ENCODE results near the gene SLC25A47.

Gene SLC25A47

DNA sequence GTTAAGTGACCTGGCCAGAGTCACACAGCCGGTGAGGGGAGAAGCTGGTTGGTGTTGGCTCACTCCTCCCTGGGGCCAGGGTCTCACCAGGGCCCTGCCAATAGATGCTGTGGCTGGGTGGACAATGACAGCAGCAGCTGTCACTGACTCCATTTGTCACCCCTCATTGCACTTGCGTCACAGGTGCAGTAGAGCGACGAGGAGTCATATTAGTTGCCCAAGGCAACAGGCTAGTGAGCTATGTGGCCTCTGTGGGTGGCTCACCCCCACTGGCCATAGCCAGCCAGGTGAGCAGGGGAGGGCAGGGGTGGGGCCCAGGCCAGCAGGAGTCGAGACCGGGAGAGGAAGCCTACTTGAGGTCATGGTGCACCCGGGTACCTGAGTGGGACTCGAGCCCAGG, 9.7 kb downstream of the SLC25A47 start:
- DNase-seq (ENCODE audit: low spot score): no peak
- H3K27ac ChIP-seq: peak overlapping the region; percentile 3; the same call in 1 of the 2 replicates
- TF ChIP-seq, protein P1, sequence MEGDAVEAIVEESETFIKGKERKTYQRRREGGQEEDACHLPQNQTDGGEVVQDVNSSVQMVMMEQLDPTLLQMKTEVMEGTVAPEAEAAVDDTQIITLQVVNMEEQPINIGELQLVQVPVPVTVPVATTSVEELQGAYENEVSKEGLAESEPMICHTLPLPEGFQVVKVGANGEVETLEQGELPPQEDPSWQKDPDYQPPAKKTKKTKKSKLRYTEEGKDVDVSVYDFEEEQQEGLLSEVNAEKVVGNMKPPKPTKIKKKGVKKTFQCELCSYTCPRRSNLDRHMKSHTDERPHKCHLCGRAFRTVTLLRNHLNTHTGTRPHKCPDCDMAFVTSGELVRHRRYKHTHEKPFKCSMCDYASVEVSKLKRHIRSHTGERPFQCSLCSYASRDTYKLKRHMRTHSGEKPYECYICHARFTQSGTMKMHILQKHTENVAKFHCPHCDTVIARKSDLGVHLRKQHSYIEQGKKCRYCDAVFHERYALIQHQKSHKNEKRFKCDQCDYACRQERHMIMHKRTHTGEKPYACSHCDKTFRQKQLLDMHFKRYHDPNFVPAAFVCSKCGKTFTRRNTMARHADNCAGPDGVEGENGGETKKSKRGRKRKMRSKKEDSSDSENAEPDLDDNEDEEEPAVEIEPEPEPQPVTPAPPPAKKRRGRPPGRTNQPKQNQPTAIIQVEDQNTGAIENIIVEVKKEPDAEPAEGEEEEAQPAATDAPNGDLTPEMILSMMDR (conservative IDR thresholded peaks at IDR 0.05; ENCODE audit: low read depth): no peak
- ChIA-PET POLR2A (ENCODE audit: low non-redundant PET) (no interaction called here), CTCF (no interaction called here)

DNA sequence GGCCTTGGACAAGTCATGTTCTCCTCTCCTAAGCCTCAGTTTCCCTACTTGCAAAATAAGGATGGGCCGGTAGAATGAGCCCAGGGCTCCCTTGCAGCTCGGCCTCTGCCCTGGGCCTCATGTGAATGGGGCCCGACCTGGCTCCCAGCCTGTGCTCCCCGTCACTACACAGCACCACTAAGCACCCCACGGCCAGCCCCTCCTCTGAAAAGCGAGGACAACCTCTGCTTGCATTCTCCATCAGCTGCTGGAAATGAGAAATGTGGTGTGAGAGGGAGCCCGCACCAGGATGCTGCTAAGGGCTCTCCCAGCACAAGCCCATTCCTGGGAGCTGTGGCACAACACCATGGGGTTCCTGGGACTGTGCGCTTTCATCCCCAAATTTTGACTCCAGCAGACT, 10.2 kb downstream of the SLC25A47 start:
- TF ChIP-seq, protein P1 (conservative IDR thresholded peaks at IDR 0.05; ENCODE audit: low read depth): no peak
- CTCF ChIA-PET: interaction anchor here (0.6 kb wide), 1 partner anchor 121 kb away, joined by 8 read pairs; no protein-coding TSS in a partner anchor
- peak overlapping the region; percentile 3; the same call in 1 of the 2 replicates for H3K27ac ChIP-seq
- DNase-seq (ENCODE audit: low spot score): no peak
- POLR2A ChIA-PET (ENCODE audit: low non-redundant PET): no interaction called here

DNA sequence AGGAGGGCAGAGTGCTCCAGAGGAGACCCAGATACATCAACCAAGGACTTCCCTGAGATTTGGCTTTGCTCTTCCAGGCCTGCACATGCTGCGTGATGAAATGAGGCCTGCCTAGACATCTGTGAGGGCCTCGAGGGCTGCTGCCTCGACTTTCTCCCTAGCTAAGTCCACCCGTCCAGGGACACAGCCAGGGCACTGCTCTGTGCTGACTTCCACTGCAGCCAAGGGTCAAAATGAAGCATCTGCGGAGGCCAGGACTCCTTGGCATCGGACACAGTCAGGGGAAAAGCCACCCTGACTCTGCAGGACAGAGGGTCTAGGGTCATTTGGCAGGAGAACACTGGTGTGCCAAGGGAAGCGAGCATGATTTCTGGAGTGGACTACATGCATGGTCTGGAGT, 10.7 kb downstream of the SLC25A47 start:
- TF ChIP-seq, protein P1 (conservative IDR thresholded peaks at IDR 0.05; ENCODE audit: low read depth): no peak
- H3K27ac ChIP-seq: no peak overlapping the region
- POLR2A ChIA-PET (ENCODE audit: low non-redundant PET): no interaction called here
- CTCF ChIA-PET: interaction anchor here (0.6 to 0.7 kb wide), 2 partner anchors 12 to 121 kb away, joined by 3 to 8 read pairs; no protein-coding TSS in a partner anchor
- no peak for DNase-seq (ENCODE audit: low spot score)

DNA sequence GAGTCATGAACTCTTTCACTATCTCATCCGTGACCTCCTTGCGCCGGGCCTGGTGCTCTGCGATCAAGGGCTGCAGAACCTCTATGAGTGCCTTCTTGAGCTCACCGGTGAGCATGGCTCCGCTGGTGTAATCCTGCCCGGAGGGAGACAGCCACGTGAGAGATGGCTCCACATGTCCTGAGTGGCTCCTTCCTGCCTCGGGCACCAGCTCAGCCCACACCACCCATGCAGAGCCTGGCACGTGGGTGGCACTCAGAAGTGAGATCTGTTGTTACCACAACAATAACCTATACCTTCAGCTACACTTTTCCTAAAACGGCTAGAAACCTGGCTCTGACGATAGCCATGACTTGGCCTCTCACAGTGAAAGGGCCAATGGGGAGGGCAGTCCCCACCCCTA, 11.8 kb downstream of the SLC25A47 start:
- TF ChIP-seq, protein P1 (conservative IDR thresholded peaks at IDR 0.05; ENCODE audit: low read depth): no peak
- ChIA-PET CTCF (no interaction called here), POLR2A (ENCODE audit: low non-redundant PET) (no interaction called here)
- DNase-seq (ENCODE audit: low spot score): no peak
- no peak overlapping the region for H3K27ac ChIP-seq

DNA sequence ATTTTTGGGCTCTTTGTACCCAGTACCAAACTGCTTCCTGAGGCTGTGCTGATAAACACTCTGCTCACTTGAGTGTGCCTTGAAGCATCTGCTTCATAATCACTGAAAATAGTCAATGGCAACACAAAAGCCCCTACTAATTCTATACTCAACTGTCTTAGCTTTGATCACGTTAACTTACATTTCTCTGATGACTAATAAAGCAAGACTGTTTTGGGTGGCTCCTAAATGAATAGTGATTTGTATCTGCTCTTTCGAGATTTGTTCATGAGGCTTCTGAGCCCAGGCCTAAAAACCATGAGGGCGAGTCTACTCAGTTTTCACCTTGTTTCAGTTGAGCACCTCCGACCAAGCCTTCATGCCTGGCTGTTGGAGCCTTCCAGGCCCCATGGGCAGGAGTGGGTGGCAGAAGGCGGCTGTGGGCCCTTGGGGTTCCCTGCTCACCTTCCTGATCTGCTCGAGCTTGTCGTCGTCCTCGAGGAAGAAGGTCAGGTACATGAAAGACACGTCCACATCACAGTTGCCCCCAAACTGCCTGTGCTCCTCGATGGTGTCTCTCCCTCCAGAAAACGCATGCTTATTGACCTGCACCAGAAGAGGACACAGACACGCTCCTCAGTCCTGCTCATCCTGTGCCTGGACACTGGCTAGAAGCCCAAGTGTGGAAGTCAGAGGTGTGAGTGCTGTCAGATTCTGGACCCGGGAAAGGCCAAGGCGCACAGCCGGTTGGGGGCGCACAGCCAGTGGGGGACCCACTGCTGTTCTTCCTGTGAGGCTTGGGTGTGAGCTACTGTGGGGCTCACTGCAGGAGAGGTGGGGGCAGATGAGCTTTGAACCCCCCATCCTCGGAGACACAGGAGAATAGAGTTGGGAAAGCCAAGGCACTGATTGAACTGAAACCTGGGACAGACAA, 13.7 kb downstream of the SLC25A47 start:
- POLR2A ChIA-PET (ENCODE audit: low non-redundant PET): no interaction called here
- no peak for DNase-seq (ENCODE audit: low spot score)

DNA sequence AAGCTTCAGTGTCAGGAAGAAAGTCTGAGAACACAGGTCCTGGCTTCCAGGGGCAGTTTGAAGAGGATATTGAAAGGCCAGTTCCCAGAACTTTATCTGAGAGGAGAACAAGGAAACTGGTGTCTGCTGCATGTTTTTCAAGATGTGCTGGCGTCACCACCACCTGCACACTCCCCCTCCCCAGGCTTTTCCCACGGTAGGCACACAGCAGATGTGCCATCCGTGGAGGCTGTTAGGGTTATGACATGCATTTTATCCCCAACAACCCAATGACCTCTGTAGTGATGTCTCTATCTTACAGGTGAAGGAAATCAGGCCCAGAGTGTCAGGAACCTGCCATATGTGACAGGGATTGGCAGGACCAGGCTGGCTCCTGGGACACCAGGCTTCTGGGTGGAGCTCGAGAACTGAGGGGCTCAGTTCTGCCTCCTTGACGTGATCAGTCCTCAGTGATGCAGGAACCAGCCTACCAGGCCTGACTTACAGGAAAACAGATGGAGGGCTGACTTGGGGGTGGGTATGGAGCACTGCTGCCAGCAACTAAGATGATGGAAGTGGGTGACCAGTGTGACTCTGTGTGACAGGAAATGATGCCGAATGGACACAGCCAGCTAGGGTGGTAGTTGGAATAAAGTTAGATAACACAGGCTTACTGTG, 16.8 kb downstream of the SLC25A47 start:
- CTCF ChIA-PET: interaction anchor here (0.6 kb wide), 1 partner anchor 37 kb away, joined by 3 read pairs; no protein-coding TSS in a partner anchor
- TF ChIP-seq, protein P1 (conservative IDR thresholded peaks at IDR 0.05; ENCODE audit: low read depth): no peak
- H3K27ac ChIP-seq: no peak overlapping the region; the same call in 1 of the 2 replicates
- no peak for DNase-seq (ENCODE audit: low spot score)
- POLR2A ChIA-PET (ENCODE audit: low non-redundant PET): no interaction called here

More for the DNA sequence above, 13.7 kb downstream of the SLC25A47 start:
- TF ChIP-seq, protein P1 (conservative IDR thresholded peaks at IDR 0.05; ENCODE audit: low read depth): no peak
- no peak overlapping the region for H3K27ac ChIP-seq
- CTCF ChIA-PET: interaction anchor here (0.6 to 0.7 kb wide), 3 partner anchors 7 to 225 kb away, joined by 3 to 4 read pairs (median 4); no protein-coding TSS in a partner anchor

Measured in RWPE1 (cell line).